ENCODE results near the gene OSBPL1A. TPM values are rescaled to one million over a fixed set of nuclear protein-coding genes. Genes with fewer than 3 reads are reported as not detected.

Gene OSBPL1A
- total RNA-seq, 3 donors from 2014 or later, result 1.3 to 2.7 (median 2.2) TPM

DNA sequence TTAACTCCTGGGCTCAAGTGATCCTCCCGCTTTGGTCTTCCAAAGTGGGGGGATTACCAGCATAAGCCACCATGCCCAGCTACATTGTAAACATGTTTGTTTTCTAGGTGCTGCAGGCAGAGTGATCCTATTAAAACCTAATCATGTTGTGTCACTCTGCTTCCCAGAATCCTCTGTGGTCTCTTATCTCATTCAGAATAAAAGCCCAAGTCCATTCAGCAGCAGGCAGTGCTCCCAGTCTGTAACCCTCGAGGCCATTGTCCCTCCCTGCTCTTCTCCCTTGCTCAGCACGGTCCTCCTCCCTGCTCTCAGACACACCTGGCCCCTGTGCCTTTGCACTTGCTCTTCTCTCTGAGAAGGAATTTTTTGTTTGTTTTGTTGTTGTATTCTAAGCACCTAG, 269.9 kb downstream of the OSBPL1A start:
- Mint-ChIP-seq H3K9me3 (no peaks in the 10 kb centered on the region), H3K4me3 (no peak overlapping the region), H3K27me3 (ENCODE audit: low read depth) (no peaks in the 10 kb centered on the region), H3K4me1 (ENCODE audit: low read depth) (peaks cover 1% of the 10 kb centered on the region), H3K36me3 (ENCODE audit: insufficient read depth) (peaks cover 34% of the 10 kb centered on the region)
- ATAC-seq (no peak), DNase-seq (no peak)

DNA sequence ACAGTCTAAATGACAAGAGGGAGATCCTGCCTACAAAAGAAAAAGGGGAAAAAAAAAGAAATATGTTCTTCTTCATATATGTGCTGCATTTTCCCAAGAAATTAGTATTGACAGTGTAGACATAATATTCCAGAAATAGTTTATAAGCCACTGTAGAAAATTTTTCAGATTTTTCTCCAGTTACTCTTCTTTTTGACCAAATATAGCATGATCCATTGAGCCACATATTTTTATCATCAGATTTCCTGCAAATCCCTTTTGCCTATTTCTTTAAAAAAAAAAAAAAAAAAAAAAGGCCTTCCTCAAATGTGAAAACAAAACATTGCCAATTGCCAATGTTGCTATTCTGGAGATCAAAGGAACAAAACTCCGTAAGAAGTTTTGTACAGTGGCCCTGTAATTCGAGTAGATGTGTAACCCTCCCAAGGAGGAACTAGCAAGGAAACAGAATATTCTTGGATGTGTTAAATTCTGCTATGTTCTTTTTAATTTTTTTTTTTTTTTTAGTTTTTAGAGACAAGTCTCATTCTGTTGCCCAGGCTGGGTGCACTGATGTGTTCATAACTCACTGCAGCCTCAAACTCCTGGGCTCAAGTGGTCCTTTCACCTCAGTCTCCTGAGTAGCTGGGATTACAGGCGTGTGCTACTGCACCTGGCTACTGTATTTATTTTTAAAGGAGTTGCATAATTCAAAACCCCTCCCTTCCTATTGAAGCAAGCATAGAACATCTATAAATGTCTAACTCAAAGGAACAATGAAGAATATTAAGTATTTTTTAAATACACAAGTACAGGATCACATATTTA, 271.3 kb downstream of the OSBPL1A start:
- Mint-ChIP-seq H3K9me3 (no peaks in the 10 kb centered on the region), H3K27me3 (ENCODE audit: low read depth) (no peaks in the 10 kb centered on the region), H3K4me3 (no peak overlapping the region), H3K4me1 (ENCODE audit: low read depth) (peaks cover 1% of the 10 kb centered on the region), H3K36me3 (ENCODE audit: insufficient read depth) (peaks cover 40% of the 10 kb centered on the region)
- no peak for DNase-seq
- ATAC-seq, result no peak

DNA sequence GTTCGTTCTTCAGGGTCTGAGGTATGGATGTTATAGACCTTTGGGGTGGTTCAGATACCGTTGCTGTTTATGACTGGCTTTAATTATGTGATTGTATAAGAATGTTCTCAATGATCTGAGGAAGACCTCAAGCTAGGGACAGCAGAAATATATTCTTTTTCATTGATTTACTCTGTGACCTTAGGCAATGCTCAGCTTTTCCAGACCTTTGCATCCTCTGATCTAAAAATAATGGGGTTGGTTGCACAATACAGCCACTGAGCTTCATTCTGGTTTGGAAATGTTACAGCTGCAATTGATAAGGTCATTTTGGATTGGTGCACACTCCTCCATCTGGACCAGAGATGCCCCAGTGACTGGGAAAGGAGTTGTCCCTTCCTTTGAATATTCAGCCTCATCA, 276.0 kb downstream of the OSBPL1A start:
- DNase-seq (no peak), ATAC-seq (no peak)
- Mint-ChIP-seq H3K9me3 (no peaks in the 10 kb centered on the region), H3K27me3 (ENCODE audit: low read depth) (no peaks in the 10 kb centered on the region), H3K4me1 (ENCODE audit: low read depth) (peaks cover 5% of the 10 kb centered on the region), H3K4me3 (no peak overlapping the region), H3K36me3 (ENCODE audit: insufficient read depth) (peaks cover 29% of the 10 kb centered on the region)

DNA sequence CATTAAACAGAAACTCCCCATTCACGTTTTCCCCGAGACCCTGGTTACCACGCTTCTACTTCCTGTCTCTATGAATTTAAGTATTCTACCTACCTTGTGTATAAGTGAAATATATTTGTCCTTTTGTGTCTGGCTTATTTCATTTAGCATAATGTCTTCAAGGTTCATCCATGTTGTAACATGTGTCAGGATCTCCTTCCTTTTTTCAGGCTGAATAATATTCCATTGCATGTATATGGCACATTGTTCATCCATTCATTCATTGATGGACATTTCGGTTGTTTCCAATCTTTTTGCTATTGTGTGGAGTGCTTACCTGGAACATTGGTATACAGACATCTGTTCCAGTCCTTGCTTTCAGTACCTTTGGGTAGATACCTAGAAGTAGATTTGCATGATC, 276.9 kb downstream of the OSBPL1A start:
- Mint-ChIP-seq H3K36me3 (ENCODE audit: insufficient read depth) (peaks cover 29% of the 10 kb centered on the region), H3K27me3 (ENCODE audit: low read depth) (no peaks in the 10 kb centered on the region), H3K4me3 (no peak overlapping the region), H3K4me1 (ENCODE audit: low read depth) (peaks cover 12% of the 10 kb centered on the region), H3K9me3 (no peaks in the 10 kb centered on the region)
- no peak for DNase-seq
- ATAC-seq, result no peak

DNA sequence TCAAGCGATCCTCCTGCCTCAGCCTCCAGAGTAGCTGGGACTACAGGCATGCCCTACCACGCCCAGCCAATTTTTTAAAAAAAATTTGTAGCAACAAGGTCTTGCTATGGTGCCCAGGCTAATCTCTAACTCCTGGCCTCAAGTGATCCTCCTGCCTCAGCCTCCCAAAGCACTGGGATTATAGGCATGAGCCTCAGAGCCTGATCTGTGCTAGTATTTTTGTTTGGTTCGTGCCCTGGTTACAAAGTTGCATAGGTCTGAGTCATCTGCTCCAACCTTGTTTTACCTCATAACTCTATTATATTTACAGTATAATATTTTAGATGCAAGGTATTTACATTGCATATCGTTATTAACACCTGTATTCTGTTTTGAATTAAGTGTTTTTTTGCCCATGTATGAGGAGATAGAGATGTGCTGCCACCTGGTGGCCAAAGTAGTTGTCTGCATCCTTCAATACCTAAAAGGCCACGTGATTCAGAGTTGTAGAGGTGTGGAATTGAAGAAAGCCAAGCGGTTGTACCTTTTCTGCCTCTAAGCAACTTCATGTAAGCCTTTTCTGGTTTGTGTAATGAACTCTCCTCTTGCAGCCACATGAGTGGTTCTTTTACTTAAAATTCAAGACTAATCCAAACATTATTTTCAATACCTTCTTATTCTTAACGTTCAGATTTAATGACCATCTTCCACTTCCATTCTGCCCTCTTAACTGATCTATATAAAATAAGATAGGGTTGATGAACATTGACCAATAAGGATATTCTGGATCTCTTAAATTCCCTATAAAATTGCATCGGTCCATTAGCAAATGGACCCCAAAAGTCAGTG, 278.7 kb downstream of the OSBPL1A start:
- Mint-ChIP-seq H3K27me3 (ENCODE audit: low read depth) (no peaks in the 10 kb centered on the region), H3K36me3 (ENCODE audit: insufficient read depth) (peaks cover 34% of the 10 kb centered on the region), H3K4me1 (ENCODE audit: low read depth) (peaks cover 29% of the 10 kb centered on the region), H3K9me3 (no peaks in the 10 kb centered on the region), H3K4me3 (no peak overlapping the region)
- ATAC-seq (peak; percentile 72 to 81), DNase-seq (peak; percentile 76)

DNA sequence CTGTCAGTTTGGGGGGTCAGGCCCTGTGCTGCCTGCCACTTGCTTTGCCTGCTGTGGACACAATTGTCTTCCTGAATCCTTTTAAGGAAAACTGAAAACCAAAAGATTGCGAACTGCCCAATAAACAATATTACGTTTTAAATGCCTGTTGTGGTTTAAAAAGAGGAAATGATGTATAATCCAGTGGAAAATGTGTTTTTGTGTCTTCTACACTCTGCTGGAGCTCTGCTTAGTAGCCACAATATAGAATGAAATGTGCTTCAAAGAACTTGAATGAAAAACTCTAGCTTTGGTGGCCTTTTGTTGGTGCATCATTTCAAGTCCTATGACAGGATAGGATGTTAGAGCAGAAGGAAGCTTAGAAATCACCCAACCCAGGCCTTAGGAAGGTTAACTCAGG, 282.0 kb downstream of the OSBPL1A start:
- Mint-ChIP-seq H3K9me3 (no peaks in the 10 kb centered on the region), H3K4me3 (no peak overlapping the region), H3K27me3 (ENCODE audit: low read depth) (no peaks in the 10 kb centered on the region), H3K4me1 (ENCODE audit: low read depth) (peaks cover 48% of the 10 kb centered on the region), H3K36me3 (ENCODE audit: insufficient read depth) (peaks cover 31% of the 10 kb centered on the region)
- DNase-seq, result no peak
- ATAC-seq, result no peak

DNA sequence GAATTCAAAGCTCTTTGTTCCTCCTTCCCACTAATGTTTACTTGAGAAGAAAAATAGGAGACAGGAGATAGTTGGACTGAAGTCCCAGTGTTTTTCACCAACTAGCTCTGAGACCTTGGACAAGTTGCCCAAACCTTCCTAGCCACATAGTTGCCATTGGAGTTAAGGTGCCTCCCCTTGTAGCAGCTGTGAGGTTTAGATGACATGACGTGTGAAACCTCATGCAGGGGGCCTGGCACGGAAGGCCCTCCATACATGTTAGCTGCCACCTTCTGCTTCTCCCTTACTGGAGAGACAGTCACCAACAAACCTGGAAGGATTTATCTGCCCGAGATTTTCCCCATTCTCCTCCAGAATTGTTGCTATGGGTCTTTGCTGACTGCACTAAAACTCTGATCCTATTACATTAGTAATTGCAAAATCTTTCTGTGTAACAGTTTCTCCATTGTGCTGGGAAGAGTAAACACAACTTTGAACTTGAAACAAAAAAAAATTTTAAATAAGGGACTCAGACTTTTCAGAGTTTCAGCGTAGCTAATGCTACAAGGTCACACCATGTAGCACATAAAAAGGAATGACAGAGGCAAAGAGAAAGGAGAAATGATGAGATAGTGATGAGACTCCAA, 282.6 kb downstream of the OSBPL1A start:
- Mint-ChIP-seq H3K4me1 (ENCODE audit: low read depth) (peaks cover 48% of the 10 kb centered on the region), H3K4me3 (no peak overlapping the region), H3K27me3 (ENCODE audit: low read depth) (no peaks in the 10 kb centered on the region), H3K36me3 (ENCODE audit: insufficient read depth) (peaks cover 29% of the 10 kb centered on the region), H3K9me3 (no peaks in the 10 kb centered on the region)
- peak; percentile 46 to 50 for ATAC-seq
- DNase-seq, result no peak

DNA sequence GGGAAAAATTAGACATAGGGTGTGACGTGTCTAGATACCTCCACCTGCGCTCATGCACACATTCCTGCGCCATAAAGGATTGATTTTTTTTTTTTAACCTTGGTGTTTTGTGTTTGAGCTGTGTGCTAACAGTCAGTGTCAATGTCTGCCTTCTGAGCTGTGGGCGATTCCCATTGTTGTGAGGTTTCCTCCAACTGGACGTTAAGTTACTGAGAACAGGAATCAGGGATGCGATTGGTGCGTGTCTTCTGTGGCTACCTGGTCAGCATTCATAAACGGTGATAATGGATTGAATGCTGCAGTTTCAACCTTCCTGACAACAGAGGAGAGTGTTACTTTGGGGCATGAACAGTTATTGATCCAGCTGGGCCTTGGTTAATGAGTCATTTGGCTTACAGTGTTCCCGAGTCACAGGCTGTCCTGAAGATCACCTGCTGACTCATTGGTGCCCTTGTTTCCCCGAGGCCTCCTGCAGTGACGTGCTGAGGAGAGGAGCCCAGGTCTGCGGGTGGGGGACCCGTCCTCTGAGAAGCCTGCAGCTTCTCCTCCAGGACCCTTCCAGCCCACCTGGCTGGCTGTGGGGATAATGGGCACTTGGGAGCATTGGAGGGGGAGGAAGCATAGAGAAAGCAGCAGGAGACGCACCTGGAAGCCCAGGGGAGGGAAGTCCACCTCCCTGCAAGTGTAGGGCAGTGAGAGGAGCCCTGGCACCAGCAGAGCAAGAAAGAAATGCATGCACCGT, 284.6 kb downstream of the OSBPL1A start:
- Mint-ChIP-seq H3K36me3 (ENCODE audit: insufficient read depth) (peaks cover 25% of the 10 kb centered on the region), H3K27me3 (ENCODE audit: low read depth) (no peaks in the 10 kb centered on the region), H3K4me1 (ENCODE audit: low read depth) (peaks cover 43% of the 10 kb centered on the region), H3K9me3 (no peaks in the 10 kb centered on the region), H3K4me3 (no peak overlapping the region)
- ATAC-seq (peak in 1 of 2 donors; percentile 46), DNase-seq (no peak)

DNA sequence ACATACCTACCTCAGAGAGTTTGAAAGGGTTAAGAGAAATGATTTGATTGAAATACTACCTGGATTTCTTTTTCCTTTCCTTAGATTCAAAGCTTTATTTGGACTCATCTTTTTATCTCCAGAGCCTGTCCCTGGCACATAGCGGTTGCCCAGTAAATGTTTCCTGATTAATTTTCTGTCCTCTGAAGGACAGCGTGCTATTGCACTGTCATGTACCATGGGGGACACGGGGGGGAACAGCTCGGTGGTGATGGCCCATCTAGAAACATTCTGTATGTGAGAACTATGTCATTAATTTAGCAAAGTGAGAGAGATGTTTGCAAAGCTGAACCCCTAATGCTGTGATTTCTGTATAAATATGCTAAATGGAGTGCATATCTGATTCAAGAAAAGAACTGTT, 285.2 kb downstream of the OSBPL1A start:
- peaks cover 43% of the 10 kb centered on the region for H3K4me1 Mint-ChIP-seq (ENCODE audit: low read depth)

More for the DNA sequence above, 285.2 kb downstream of the OSBPL1A start:
- DNase-seq, result no peak
- H3K4me3 Mint-ChIP-seq, result no peak overlapping the region
- H3K27me3 Mint-ChIP-seq (ENCODE audit: low read depth), result no peaks in the 10 kb centered on the region
- ATAC-seq, result no peak
- peaks cover 24% of the 10 kb centered on the region for H3K36me3 Mint-ChIP-seq (ENCODE audit: insufficient read depth)
- H3K9me3 Mint-ChIP-seq, result no peaks in the 10 kb centered on the region

Other genes with a start within 250 kb of the OSBPL1A start
- gene IMPACT, start 28.8 kb upstream of the OSBPL1A start, total RNA-seq, result 1 to 10 TPM; 9.5 to 9.7 (median 9.5) TPM
- under 1 TPM in 1 of 3 donors, not detected in 2; 0.41 TPM for gene HRH4, start 62.8 kb upstream of the OSBPL1A start, total RNA-seq

Data from activated T-cell treated with anti-CD3 and anti-CD28 coated beads, Interleukin-2, amount 50 U/mL, for 4 hours (primary cell).